Measurements from ENCODE around the gene ADAMTS10. TPM values are rescaled to one million over a fixed set of nuclear protein-coding genes. Genes with fewer than 3 reads are reported as not detected.

ADAMTS10 gene
- total and polyA plus RNA-seq, 2 donors (not counting 3 experiments of a cell fraction or from before 2014, with no cell fraction given), result 15.8 to 17.4 TPM

GRCh38 chr19:8584965-8585893, 25.3 kb downstream of the ADAMTS10 start:
- no TSS peak for BruUV-seq (replicated peaks)
- Histone ChIP-seq H3K9ac (replicated peaks; ENCODE audit: extremely low read depth, insufficient read depth, low read length) (no peak overlapping the region), H4K20me1 (replicated peaks; ENCODE audit: control insufficient read depth, extremely low read depth, insufficient read depth, low read length) (no peaks in the 10 kb centered on the region), H3K4me2 (ENCODE audit: insufficient read depth, low read length) (no peak overlapping the region), H2AFZ (ENCODE audit: low read depth, low read length) (no peak overlapping the region), H3K27me3 (ENCODE audit: control insufficient read depth in 2 of 2, insufficient read depth in 2 of 2, low read length in 2 of 2) (no peaks in the 10 kb centered on the region), H3K27ac (ENCODE audit: insufficient read depth, low read depth, low read length) (no peak overlapping the region), H3K4me1 (ENCODE audit: control insufficient read depth, extremely low read depth, insufficient read depth, low read length) (no peaks in the 10 kb centered on the region), H3K9me3 (replicated peaks; ENCODE audit: control insufficient read depth, insufficient read depth, low read length) (no peaks in the 10 kb centered on the region), H3K79me2 (ENCODE audit: control insufficient read depth, insufficient read depth, low read length) (no peaks in the 10 kb centered on the region), H3K36me3 (ENCODE audit: control insufficient read depth in 2 of 2, extremely low read depth in 1 of 2, insufficient read depth in 2 of 2, low read length in 2 of 2) (no peaks in the 10 kb centered on the region), H3K4me3 (replicated peaks in 1 of 3; ENCODE audit: insufficient read depth in 1 of 3, low read depth in 1 of 3, low read length in 3 of 3) (no peak overlapping the region), H3K9me1 (replicated peaks; ENCODE audit: control insufficient read depth, extremely low read depth, insufficient read depth, low read length) (no peaks in the 10 kb centered on the region)
- ChIA-PET CTCF (interaction anchor here (1.6 kb wide), 1 partner anchor 28 kb away, joined by 3 read pairs; no protein-coding TSS in a partner anchor), POLR2A (no interaction called here)
- dilution Hi-C loops (cut with MboI; ENCODE audit: extremely low pct_ligation_motif_present, low sequenced_read_pairs) (no loop called here), intact Hi-C loops (cut with micrococcal nuclease) (loop anchor here (5.0 kb wide), 1 partner anchor 32 kb away; no protein-coding TSS in a partner anchor)
- DNase-seq (ENCODE audit: low read depth, low spot score), result no peak
- no peak for TF ChIP-seq POLR2AphosphoS5 (IDR thresholded peaks at IDR 0.05; ENCODE audit: insufficient read depth, low read depth, low read length)
- no peak for TF ChIP-seq FOS (IDR thresholded peaks at IDR 0.05; ENCODE audit: borderline replicate concordance, insufficient read depth, low read length)
- TF ChIP-seq CTCF (IDR thresholded peaks at IDR 0.05; ENCODE audit: extremely low read depth in 1 of 2, insufficient read depth in 1 of 2, low read depth in 1 of 2, low read length in 2 of 2), result no peak
- TF ChIP-seq JUN (IDR thresholded peaks at IDR 0.05; ENCODE audit: borderline replicate concordance, insufficient read depth, insufficient read length, low read depth), result no peak
- no peak for TF ChIP-seq POLR2A (IDR thresholded peaks at IDR 0.05; ENCODE audit: low read depth, low read length)
- no peak for TF ChIP-seq MAX (IDR thresholded peaks at IDR 0.05; ENCODE audit: insufficient read depth, insufficient read length)
- no peak for TF ChIP-seq EZH2 (IDR thresholded peaks at IDR 0.05; ENCODE audit: borderline replicate concordance, low read depth, low read length, severe bottlenecking)
- no peak for TF ChIP-seq GATA2 (IDR thresholded peaks at IDR 0.05; ENCODE audit: insufficient read depth, insufficient read length, low read depth, low read length)
- TF ChIP-seq MYC (IDR thresholded peaks at IDR 0.05; ENCODE audit: low read depth, low read length), result no peak
- FAIRE-seq, result no peak

Measured in endothelial cell of umbilical vein (primary cell).